Inferior parietal cortex (tissue), 1 donor: ENCODE results near the gene ZSCAN20.

Experiments
- DNase-seq: peaks from one replicate; pipeline ENCODE4 v3.0.0-alpha.2; 2016; ENCODE audit errors: extremely low spot score

The ZSCAN20 gene

GRCh38 chr1:33472269-33472980 is at the start of gene ZSCAN20:
Gene ZSCAN20, plus strand, starts transcription at chr1:33472645. Its CDS starts 6,644 bp downstream, at chr1:33479289.
- DNase-seq, result peak; percentile 98

DNA sequence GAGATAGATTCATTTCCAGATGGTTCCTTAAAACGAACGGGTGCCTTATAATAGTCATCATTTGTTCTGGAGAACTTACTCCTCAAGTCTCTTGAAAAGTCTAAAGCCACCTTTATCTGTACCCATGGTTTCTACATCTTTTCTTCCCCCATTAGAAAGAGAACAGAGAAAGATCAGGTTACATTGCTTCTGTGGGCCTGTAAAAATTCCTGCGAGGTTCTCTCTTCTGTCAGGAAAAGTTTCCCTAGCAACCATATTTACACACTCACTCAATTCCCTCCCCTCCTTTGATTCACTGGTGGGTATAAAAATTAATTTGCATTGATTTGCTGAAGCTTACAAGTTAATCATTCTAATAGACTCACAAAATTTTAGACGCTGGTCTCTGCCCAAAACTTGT is 48.2 kb upstream of the ZSCAN20 start:
- DNase-seq, result no peak

DNA sequence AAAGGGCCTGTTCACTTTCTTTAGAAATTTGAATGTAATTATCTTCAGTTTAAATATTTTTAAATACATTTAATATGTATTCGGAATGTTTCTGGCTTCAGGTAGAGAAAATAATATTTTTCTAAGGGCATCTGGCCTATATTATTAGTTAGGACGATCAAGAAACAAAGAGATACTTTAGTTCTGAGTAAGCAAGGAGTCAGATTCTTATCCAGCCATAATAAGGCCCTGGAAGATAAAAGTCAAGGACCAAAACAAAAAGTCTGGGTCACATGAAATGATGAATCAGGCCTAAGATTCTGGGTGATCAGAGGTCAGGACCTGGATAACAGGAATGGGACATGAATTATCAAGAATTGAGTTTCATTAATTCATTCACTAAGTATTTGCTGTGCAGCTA is 47.8 kb upstream of the ZSCAN20 start:
- no peak for DNase-seq

GRCh38 chr1:33425900-33426299 is 46.5 kb upstream of the ZSCAN20 start:
- DNase-seq, result no peak

- no peak for DNase-seq
Observed at GRCh38 chr1:33426916-33427315, 45.5 kb upstream of the ZSCAN20 start.

DNA sequence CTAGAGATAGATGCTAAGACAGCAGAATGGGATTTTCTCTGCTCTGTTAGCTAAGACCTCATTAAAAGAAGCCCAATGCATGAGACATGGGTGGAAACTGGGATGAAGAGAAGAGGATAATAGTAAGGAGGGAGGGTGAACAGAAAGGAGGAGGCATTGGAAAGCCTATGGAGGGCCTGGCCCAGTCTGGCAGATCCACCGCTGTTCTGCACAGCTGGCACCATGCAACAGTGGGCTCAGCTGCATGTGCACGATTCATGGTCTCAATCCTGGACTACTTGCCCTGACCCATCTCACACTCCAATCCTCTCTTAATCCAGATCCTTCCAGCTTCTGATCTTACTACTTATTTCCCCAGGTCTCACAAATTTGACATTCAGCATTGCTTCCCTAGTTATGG is 43.8 kb upstream of the ZSCAN20 start:
- no peak for DNase-seq

DNA sequence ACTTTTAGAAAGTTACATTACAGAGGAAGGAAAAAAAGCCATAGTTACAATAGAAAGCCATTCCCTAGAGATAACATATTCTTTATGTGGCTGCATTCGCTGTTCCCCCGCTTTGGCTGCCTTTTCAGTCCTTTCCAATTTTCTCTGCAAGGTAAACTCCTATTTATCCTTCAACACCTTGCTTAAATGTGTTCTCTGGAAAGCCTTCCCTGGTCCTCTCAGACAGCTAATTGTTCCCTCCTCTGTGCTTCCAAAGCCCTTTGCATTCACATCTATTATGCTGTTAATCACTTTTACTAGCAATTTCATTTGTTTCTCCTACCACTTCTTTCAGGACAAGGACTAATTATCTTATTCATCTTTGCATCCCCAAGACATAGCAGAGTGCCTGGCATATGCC is 43.1 kb upstream of the ZSCAN20 start:
- DNase-seq, result no peak

GRCh38 chr1:33429856-33430691 is 42.4 kb upstream of the ZSCAN20 start:
- no peak for DNase-seq

DNA sequence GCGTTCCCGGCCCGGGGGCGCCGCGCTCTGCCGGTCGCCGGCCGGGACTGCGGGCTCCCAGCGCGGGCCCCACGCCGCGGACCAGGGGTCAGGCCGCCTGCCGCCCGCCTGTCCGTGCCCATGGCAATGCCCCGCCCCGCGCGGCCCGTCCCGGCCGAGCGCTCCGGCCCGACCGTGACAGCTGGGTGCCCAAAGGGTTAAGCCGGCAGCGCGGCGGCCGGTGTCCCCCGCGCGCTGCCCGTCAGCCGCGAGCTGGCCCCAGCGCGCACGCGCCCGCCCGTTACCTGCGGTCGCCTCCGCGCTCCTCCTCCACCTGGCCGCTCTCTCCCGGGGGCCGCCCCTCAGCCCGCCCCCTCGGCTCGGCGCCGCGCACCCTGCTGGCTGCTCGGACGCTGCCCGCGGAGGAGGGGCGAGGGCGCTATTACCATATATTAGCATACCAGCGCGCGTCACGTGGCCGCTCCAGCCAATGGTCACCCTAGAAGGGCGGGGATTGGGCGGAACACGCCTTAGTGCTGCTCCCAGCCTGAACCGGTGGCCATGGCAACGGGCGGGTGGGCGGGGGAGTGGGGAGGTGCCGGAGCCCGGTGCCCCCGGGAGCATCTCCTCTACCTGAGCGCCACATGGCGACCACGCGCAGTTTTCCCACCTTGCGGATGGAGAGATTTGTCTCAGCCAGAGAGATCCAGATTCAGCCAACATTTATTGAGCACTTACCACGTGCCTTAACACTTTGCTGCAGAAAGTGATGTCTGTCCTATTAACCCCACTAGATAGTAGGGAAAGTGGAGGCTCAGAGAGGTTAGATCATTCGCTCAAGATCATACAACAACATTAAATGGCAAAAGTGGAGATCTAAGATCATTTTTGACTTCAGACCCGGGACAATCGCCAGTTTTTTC is 41.5 kb upstream of the ZSCAN20 start, which contains the start of gene PHC2:
TSS of gene PHC2 (minus strand) at position 404 of the 902 bp plus-strand sequence. CDS start 55,556 bp downstream, outside the sequence.
- peak; percentile 96 for DNase-seq

DNA sequence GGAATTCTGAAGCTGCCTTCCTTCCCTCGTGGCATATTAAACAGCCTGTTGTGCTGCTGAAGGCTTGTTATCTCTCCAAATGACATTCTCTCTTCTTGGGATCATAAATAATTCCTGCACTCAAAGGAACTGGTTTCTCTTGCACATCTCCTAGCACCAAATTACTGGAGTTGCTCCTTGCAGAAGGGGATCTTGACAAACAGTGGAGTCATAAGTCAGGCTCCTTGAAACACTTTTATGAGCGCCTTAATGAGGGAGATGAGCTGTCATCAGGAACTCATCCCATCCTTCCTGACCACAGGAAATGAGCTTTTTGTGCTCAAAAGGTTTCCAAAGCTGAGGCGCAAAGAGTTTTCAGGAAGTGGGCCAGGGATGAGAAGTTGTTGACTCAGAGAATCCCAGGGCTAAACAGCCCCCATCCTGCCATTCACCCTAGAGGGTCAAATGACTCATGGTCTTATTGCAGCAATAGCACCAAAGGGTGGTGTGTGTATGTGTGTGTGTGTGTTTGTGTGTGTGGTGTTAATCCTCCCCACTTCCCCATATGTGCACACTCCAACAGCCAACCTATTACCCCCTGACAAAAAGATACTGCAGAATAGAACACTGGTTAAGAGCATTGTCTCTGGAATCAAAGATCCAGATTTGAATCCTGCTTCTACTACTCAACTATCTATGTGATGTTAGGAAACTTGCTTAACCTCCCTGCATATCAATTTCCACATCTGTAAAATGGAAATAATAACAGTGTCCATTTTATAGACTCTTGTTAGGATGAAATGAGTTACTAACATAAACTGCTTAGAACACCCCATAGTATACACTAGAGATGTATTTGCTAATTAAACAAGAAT is 38.7 kb upstream of the ZSCAN20 start:
- no peak for DNase-seq

DNA sequence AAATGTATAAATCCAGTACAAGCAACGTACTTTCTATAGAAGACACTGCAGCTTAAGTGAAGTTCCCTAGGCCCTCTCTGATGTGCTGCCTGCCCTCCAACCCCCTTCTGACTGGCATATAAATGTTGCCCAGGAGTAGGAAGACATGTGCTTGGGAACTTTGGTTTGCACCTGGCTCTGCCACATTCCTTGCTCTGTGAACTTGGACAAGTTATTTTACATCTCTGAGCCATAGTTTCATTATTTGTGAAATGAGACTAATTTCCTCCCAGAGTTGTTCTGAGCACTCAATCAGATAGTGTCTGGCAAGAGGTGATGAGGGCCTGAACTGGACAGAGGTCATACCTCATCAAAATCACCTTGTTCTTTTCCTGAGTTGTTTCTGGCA is 38.1 kb upstream of the ZSCAN20 start:
- no peak for DNase-seq

DNA sequence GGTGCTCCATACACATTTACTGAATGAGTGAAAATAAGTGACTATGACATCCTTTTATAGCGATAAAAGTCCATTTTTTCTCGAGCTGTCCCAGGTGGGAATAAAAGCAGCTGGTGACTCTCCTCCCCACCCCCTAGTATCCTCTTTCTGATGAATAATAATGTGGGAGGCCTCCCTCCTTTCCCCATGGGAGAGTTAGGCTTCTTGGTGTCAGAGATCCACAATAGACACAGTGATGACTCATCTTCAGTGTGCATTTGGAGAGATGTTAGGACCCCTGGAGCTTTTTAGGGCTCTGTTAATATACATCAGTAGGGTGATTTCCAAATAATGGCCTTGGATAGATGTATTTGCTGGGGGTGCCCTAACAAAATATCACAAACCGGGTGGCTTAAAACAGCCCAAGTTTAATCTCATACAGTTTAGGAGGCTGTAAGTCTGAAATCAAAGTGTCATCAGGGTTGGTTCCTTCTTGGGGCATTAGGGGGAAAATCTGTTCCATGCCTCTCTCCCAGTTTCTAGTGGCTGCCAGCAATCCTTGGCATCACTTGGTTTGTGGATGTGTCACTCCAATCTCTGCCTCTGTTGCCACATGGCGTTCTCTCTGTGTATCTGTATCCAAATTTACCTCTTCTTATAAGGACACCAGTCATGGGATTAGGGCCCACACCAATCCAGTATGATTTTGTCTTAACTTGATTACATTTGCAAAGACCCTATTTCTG is 37.2 kb upstream of the ZSCAN20 start:
- no peak for DNase-seq

- DNase-seq, result no peak
Observed at GRCh38 chr1:33436557-33437285, 35.7 kb upstream of the ZSCAN20 start.

DNA sequence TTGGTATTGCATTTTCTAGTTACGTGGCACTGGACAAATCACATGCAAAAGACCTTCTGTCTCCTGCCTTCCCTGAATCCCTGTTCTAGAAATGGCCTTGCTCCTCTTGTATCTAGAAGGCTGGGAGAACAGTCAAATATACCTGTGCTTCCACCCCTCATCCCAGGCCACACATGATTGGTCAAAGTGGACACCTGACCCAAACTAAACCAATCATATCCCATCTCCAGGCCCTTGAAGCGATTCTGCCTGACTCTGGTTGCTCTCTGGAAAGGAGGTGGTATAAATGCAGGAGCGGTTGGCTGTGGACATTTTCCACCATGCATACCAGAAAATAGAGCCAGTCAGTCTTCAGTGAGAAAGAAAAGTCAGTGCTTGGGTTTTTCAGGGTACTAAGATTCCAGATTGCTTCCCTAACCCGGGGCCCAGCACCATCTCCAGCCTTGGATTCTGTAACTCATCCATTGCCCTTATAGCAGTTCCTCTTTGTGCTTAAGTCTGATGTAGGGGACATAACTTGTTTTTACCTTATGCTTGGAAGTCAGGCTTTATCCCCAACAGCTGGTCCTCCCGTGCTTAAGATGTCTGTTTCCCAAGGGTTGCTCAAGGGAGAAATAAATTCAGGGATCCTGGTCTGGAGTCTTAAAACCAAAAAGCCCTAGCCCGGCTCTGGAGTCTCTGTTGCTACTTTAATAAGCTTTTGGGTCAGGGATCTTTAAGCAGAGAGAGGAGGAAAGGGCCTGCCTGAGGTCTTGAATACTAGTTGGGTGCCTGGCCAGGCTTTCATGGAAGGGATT is 33.9 kb upstream of the ZSCAN20 start:
- DNase-seq, result no peak

DNA sequence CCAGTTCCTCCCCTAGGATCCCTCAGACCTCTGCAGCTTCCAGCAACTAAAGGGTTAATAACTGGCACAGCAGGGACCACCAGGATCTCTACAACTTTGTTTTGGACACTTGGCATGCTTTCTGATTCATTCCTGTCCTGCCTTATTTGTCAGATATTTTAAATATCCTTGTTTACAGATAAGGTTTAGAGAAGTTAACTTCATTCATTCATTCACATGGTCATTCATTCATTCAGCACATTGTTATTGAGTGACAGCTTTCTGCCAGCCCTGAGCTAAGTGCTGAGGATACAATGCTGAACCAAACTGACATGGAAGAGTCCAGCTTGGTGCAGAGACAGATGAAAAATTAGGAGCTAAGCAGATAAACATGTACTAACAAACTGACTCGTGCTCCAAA is 32.8 kb upstream of the ZSCAN20 start:
- DNase-seq, result no peak

DNA sequence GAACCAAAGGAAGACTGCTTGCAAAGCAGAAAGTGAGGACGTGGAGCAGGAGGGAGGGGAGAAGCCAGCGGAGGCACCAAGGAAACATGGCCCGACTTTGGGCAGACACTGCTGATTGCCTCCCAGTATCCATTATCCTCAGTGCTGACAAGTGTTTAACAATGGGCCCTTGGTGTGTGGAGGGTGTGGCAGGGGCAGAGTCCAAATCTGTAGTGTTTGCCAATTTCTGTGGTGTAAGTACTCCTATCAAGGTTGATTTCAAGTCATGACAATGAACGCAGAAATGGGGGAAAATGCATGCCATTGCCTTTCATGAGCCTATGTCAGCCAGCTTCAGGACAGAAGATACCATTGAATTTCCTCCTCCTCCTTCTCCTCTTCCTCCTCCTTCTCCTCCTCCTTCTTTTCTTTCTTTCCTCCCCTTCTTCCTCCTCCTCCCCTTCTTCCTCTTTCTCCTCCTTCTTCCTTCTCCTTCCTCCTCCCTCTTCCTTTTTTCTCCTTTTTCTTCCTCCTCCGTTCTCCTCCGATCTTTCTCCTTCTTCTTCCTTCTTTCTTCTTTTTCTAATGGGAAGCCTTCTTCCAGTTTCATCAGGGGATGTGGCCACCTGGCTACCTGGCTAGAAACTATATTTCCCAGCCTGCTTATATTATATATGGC is 31.2 kb upstream of the ZSCAN20 start:
- DNase-seq, result no peak

GRCh38 chr1:33442141-33442540 is 30.3 kb upstream of the ZSCAN20 start:
- no peak for DNase-seq

- no peak for DNase-seq
Observed at GRCh38 chr1:33443080-33443704, 29.3 kb upstream of the ZSCAN20 start.
